HG03196 (cell line): ENCODE data around the gene NEK8.
"Not testable (repeated sequence)": the region's sequence is repeated elsewhere in the genome, so short reads cannot be mapped to it uniquely, and the experiment has no call there.

ENCODE experiments used
- ATAC-seq: cut with Tn5 transposase; IDR thresholded peaks from one replicate; pipeline ENCODE4 v1.9.1; 2021; ENCODE audit not compliant: unreplicated experiment

Gene NEK8

GRCh38 chr17:28725166-28725659 lies 3.4 kb upstream of the NEK8 start:
- ATAC-seq = no peak

- ATAC-seq = no peak
Measured at GRCh38 chr17:28725660-28726225, 2.8 kb upstream of the NEK8 start.

- no peak for ATAC-seq
Measured at GRCh38 chr17:28726226-28726626, 2.4 kb upstream of the NEK8 start, which contains the start of gene TLCD1. Gene TLCD1, minus strand, starts transcription at chr17:28726233. Its CDS starts 136 bp downstream, at chr17:28726097.

- peak; percentile 36 for ATAC-seq
Measured at GRCh38 chr17:28726627-28727491, 1.7 kb upstream of the NEK8 start.

GRCh38 chr17:28729950-28730330 lies 1.4 kb downstream of the NEK8 start:
- no peak for ATAC-seq

- ATAC-seq = no peak
Measured at GRCh38 chr17:28733346-28733745, 4.8 kb downstream of the NEK8 start.

- no peak for ATAC-seq
Measured at GRCh38 chr17:28734712-28735241, 6.2 kb downstream of the NEK8 start.

- no peak for ATAC-seq
Measured at GRCh38 chr17:28735242-28735722, 6.7 kb downstream of the NEK8 start.

GRCh38 chr17:28735913-28736769 lies 7.6 kb downstream of the NEK8 start:
- not testable (repeated sequence) for ATAC-seq

- ATAC-seq = no peak
Measured at GRCh38 chr17:28737316-28737715, 8.7 kb downstream of the NEK8 start.

GRCh38 chr17:28737770-28738679 lies 9.4 kb downstream of the NEK8 start:
- ATAC-seq = peak; percentile 47

GRCh38 chr17:28738680-28739384 lies 10.2 kb downstream of the NEK8 start:
- no peak for ATAC-seq

GRCh38 chr17:28740406-28741357 lies 12.1 kb downstream of the NEK8 start:
- no peak for ATAC-seq

GRCh38 chr17:28741358-28742349 lies 13.1 kb downstream of the NEK8 start:
- ATAC-seq = no peak

- ATAC-seq = peak; percentile 52
Measured at GRCh38 chr17:28743243-28744103, 14.9 kb downstream of the NEK8 start, which contains the start of gene TRAF4. Gene TRAF4, plus strand, starts transcription at chr17:28744011. Its CDS starts 102 bp downstream, at chr17:28744113.
